GM23248 (cell line): Measurements from ENCODE around the gene MACROD2.

Source experiments
- EZH2 ChIP-seq: fragments of 200-600 bp; sonication (generic); IDR thresholded peaks from 2 replicates; pipeline ENCODE4 v1.6.1; 2018; ENCODE audit warnings: antibody characterized with exemption, mild to moderate bottlenecking; ENCODE audit not compliant: insufficient read depth, poor library complexity, severe bottlenecking
- EZH2phosphoT487 ChIP-seq: fragments of 200-600 bp; sonication (generic); IDR thresholded peaks from 2 replicates; pipeline ENCODE4 v1.6.1; 2018; ENCODE audit warnings: antibody characterized with exemption, moderate library complexity, mild to moderate bottlenecking, low read depth; ENCODE audit not compliant: insufficient read depth

DNA sequence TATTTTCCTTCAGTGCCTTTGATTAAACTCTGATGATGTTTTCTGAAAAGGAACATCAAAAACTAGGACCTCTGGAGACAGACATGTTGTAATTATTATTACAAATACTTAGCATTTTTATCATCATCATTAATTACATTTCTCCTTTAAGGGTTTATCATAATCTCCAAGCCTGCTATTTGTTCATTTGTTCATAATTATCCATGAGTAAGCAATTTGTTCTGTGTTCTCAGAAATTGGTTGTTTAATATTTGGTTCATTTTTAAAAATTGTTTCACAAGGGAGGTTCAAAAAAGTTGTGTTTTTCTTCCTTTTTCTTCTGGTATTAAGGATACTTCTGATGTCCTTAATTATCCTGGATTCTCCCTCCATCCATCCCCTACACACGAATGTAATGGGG is 1192.3 kb downstream of the MACROD2 start:
- TF ChIP-seq EZH2: no peak
- no peak for TF ChIP-seq EZH2phosphoT487
